ENCODE results near the gene DDX43.
"Not testable (repeated sequence)": the region's sequence is repeated elsewhere in the genome, so short reads cannot be mapped to it uniquely, and the experiment has no call there.

DDX43 gene

GRCh38 chr6:73388800-73389512 lies 5.7 kb upstream of the DDX43 start:
- peak; percentile 19 to 34 for DNase-seq (ENCODE audit: low read depth in 2 of 2)

DNA sequence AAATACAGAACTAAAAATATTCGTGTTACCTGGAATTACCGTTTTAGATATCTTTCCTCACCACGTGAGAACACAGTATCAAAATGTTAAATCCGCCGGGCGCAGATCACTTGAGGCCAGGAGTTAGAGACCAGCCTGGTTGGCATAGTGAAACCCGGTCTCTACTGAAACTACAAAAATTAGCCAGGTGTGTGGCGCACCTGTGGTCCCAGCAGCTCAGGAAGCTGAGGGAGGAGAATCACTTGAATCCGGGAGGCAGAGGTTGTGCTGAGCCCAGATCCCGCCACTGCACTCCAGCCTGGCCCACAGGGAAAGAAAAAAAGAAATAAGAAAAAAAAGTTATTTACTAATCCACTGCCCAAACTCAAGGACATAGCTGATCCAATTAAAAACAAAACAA lies 4.8 kb upstream of the DDX43 start:
- no peak for DNase-seq (ENCODE audit: low read depth in 2 of 2)

GRCh38 chr6:73391675-73392074 lies 3.0 kb upstream of the DDX43 start:
- no peak for DNase-seq (ENCODE audit: low read depth in 2 of 2)

- DNase-seq (ENCODE audit: low read depth in 2 of 2): not testable (repeated sequence)
Observed at GRCh38 chr6:73392188-73392587, 2.4 kb upstream of the DDX43 start.

DNA sequence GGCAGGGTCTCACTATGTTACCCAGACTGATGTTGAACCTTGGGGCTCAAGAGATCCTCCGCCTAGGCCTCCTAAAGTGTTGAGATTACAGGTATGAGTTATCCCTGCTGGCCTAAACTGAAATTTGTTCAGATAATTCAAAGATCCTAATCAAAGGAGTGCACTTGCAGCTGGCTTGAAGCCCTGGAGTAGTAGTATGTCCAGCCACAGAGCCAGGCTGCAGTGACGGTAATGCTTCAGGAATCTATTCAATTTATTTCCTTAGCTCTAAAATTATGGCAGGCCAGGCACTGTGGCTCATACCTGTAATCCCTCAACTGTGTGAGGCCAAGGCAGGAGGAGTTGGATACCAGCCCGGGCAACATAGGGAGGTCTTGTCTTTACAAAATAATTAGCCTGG lies 1.4 kb upstream of the DDX43 start:
- no peak for DNase-seq (ENCODE audit: low read depth in 2 of 2)

GRCh38 chr6:73395875-73396274 lies 1.2 kb downstream of the DDX43 start:
- no peak for DNase-seq (ENCODE audit: low read depth in 2 of 2)

- DNase-seq (ENCODE audit: low read depth in 2 of 2): no peak
Observed at GRCh38 chr6:73400656-73401055, 6.0 kb downstream of the DDX43 start.

GRCh38 chr6:73409395-73409794 lies 14.8 kb downstream of the DDX43 start:
- no peak for DNase-seq (ENCODE audit: low read depth in 2 of 2)

DNA sequence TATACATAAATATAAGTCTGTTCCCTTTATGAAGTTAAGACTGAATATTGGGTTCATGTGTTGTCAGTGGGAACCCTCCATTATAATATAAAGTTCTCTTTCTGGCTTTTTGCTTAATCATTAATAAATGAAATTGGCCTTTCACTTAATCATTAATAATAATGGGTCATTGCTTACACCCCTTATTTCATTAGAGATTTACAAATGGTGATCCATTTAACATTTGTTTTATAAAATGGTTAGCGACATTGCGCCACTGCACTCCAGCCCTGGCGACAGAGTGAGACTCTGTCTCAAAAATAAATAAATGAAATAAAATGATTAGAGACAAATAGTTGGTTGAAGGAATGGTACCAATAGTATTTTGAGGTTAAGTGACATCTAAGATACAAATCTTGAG lies 18.5 kb downstream of the DDX43 start:
- no peak for DNase-seq (ENCODE audit: low read depth in 2 of 2)

GRCh38 chr6:73418081-73418741 lies 23.6 kb downstream of the DDX43 start:
- DNase-seq (ENCODE audit: low read depth in 2 of 2): no peak

GRCh38 chr6:73421534-73421933 lies 26.9 kb downstream of the DDX43 start:
- DNase-seq (ENCODE audit: low read depth in 2 of 2): no peak

DNA sequence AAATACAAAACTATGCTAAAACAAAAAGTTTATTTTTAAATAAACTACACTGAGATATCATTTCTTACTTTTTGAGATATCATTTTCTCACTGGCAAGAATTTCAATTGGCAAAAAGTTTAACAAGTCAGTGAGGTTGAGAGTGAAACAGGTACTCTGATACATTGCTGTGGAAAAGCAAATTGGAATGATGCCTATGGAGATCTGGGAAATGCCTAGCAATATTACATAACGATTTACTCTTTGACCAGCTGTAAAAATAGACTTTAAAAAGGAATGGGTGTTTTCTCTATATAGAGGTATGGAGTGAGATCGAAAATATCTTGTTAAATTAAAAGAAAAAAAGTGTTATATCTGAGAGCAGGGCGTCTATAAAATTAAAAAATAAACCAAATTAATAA lies 40.6 kb downstream of the DDX43 start:
- DNase-seq (ENCODE audit: low read depth in 2 of 2): no peak

DNA sequence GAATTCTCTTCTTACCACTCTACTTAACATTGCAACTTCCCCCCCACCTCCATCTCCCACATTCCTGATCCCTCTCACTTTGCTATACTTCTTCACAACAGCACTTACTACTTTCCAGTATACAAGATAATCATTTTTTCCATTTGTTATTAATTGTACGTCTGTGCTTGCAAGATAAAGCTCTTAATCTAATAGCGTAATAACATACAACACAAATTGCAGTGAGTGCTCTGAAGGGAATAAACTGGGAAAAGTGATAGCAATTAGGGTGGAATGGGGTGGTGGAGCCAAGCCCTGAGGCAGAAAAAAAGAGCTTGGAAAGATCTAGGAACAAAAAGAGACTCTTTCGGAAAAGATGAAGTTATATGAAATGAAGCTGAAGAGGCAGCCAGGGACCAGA lies 48.9 kb downstream of the DDX43 start:
- no peak for DNase-seq (ENCODE audit: low read depth in 2 of 2)

DNA sequence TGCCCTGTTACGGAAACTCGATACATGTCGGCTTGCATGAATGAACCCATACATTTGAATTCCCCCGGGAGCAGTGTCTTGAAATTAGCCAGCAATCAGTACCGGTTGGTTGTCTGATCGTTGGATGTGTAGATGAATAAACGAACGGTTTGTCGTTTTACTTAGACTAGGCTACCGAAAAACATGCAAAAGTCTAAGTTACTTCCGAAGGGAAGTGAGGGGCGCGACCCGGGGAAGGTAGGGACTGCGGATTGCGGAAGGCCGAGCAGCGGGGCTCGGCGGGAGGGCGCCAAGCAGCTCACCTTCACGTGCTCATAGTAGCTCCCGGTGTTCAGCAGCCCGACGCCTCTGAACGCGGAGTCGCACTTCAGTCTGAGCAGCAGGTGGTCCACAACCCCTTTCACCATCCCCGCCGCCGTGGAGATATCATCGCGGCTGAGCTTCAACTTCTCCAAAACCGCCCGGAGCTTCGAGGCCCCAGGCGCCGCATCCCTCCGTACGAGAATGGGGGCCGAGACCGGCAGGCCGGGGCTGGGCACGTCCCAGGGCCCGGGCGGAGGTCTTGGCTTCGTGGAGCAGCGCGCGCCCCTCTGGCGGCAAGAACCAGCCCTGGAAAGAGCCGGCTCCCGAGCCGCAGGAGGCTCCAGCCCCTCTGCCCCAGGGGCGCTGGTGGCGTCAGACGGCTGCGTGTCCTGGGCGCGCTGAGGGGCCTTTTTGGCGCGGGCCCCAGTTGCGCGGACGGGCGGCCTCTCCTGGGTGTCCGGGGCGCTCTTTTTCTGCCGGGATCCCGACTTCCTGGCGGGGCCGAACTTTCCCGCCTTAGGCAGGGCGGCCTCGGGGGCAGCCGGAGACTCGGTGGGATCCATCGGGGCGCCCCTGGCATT lies 56.8 kb downstream of the DDX43 start:
- DNase-seq (ENCODE audit: low read depth in 2 of 2): peak; percentile 10 to 14

GRCh38 chr6:73452107-73452461 lies 57.5 kb downstream of the DDX43 start, which contains the start of gene CGAS:
Gene CGAS (minus strand): TSS chr6:73452297. CDS start chr6:73452181, 116 bp downstream.
- peak; percentile 57 to 73 for DNase-seq (ENCODE audit: low read depth in 2 of 2)

DNA sequence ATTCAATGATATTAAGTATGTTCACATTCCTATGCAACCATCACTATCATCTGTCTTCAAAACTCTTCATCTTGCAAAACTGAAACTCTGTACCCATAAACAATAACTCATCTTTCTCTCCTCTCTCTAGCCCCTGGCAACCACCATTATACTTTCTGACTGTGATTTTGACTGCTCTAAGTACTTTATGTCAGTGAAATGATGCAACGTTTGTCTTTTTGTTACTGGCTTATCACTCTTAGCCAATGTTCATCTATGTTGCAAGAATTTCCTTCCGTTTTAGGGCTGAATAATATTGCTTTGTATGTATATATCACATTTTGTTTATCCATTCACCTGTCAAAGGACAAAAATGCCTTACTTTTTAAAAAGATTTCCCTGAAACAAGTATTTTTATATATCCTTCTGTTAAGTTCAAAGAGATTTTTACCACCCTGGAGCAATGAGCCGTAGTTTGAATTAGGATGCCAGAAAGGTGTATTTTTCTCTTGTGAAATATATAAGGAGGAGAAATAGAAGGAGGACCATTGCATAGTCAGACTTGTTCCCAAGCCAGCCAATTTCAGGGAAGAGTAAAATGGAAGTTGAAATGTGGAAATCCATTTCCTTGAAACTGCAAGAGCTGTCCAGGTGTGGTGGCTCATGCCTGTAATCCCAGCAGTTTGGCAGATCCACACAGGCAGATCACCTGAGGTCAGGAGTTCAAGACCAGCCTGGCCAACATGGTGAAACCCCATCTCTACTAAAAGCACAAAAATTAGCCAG lies 61.4 kb downstream of the DDX43 start:
- DNase-seq (ENCODE audit: low read depth in 2 of 2): no peak

DNA sequence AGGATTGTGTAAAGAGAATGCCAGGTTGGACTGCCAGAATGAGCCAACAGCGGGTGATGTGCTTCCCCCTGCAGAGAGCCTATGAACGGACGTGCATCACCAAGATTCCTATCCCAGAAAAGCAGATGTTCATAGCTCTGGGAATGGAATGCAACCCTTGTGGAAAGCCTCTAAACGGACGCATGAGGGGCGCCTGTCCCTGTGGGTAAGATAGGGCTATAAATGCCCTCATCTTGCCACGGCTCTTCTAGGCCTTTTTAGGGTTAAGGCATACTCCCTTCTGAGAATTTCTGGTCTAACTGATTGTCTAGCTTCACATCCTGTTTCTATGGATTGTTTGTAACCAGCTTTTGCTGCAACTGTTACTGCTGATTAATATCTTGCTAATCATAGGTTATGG lies 64.8 kb downstream of the DDX43 start:
- DNase-seq (ENCODE audit: low read depth in 2 of 2): not testable (repeated sequence)

DNA sequence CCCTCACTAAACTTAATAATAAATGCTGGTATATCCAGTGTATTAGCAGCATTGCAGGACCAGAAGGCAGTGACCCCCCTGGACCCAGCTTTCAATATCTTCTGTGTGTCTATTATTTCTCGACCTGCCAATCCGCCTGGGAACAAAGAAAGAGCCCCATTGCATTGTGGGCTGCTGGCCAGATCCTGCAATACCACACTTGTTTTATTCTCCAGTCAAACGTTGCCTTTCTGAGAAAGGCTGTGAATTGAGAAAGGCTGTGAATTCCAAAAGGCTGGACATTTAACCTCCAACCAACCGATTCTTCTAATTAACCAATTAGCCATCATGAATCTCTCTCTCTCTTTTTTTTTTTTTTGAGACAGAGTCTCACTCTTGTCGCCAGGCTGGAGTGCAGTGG lies 65.4 kb downstream of the DDX43 start:
- DNase-seq (ENCODE audit: low read depth in 2 of 2): no peak

- DNase-seq (ENCODE audit: low read depth in 2 of 2): peak; percentile 60 to 71
Observed at GRCh38 chr6:73461537-73462350, 67.1 kb downstream of the DDX43 start, which contains the start of gene MTO1. Gene MTO1 (plus strand): TSS chr6:73461737. CDS start chr6:73461855, 118 bp downstream.

Measured in activated CD4-positive, alpha-beta T cell treated with anti-CD3 and anti-CD28 coated beads for 24 hours (primary cell).